Adipose tissue (tissue), 3 donors: ENCODE results near the gene LPIN1. TPM values are rescaled to one million over a fixed set of nuclear protein-coding genes. Genes with fewer than 3 reads are reported as not detected.
"Not testable (repeated sequence)": the region's sequence is repeated elsewhere in the genome, so short reads cannot be mapped to it uniquely, and the experiment has no call there.

ENCODE experiments used
- H3K27ac ChIP-seq: one replicate; pipeline ENCODE4 v1.5.1; 2013; ENCODE audit warnings: low read depth, low read length
- WGBS, 3 donors: extraction: QIAGEN DNeasy Blood & Tissue Kit; methylation state at CpG; one replicate each; pipeline ENCODE4 v1.1.7; 2013; 5-methylcytosine and 5-hydroxymethylcytosine counted together
- polyA plus RNA-seq, 3 donors: library from polyadenylated mRNA; stranded (reverse); fragments of 200-250 nt; gene quantifications; one replicate each; pipeline ENCODE4 v1.2.3, GENCODE V29; 2013
- donor health status: healthy with polysubstance abuse.
- donor health status: Bipolar disorder and iron deficiency.
- donor health status: healthy.

The LPIN1 gene
- polyA plus RNA-seq, 3 donors, result 16.7 to 50.6 (median 38.1) TPM

- no peak overlapping the region for H3K27ac ChIP-seq
- 72 to 80% (median 77%) methylated on average over 8 of the region's 8 CpGs for WGBS, 3 donors
Measured at GRCh38 chr2:11711751-11712150, 34.7 kb upstream of the LPIN1 start.

- WGBS, 3 donors, result 94 to 100% (median 96%) methylated on average over 2 of the region's 2 CpGs
Measured at GRCh38 chr2:11712866-11713265, 33.6 kb upstream of the LPIN1 start.

GRCh38 chr2:11713815-11714214, 32.6 kb upstream of the LPIN1 start:
- H3K27ac ChIP-seq, result no peak overlapping the region
- WGBS, 3 donors, result 83 to 97% (median 89%) methylated on average over 7 of the region's 7 CpGs

More at GRCh38 chr2:11712866-11713265, 33.6 kb upstream of the LPIN1 start:
- H3K27ac ChIP-seq, result no peak overlapping the region

- H3K27ac ChIP-seq, result no peak overlapping the region
- WGBS, 3 donors, result 87 to 90% (median 87%) methylated on average over 12 of the region's 12 CpGs
Measured at GRCh38 chr2:11715987-11716652, 30.3 kb upstream of the LPIN1 start.

GRCh38 chr2:11716689-11717321, 29.6 kb upstream of the LPIN1 start:
- WGBS, 3 donors, result 59 to 80% (median 71%) methylated on average over 8 of the region's 8 CpGs
- H3K27ac ChIP-seq, result no peak overlapping the region

GRCh38 chr2:11717623-11718022, 28.8 kb upstream of the LPIN1 start:
- WGBS, 3 donors, result 50 to 82% (median 82%) methylated on average over 1 of the region's 1 CpG

GRCh38 chr2:11718606-11719005, 27.8 kb upstream of the LPIN1 start:
- 69 to 84% (median 78%) methylated on average over 5 of the region's 5 CpGs for WGBS, 3 donors

More at GRCh38 chr2:11717623-11718022, 28.8 kb upstream of the LPIN1 start:
- H3K27ac ChIP-seq, result no peak overlapping the region

GRCh38 chr2:11719230-11719977, 27.0 kb upstream of the LPIN1 start:
- WGBS, 3 donors, result 45 to 55% (median 54%) methylated on average over 6 of the region's 6 CpGs
- no peak overlapping the region for H3K27ac ChIP-seq

More at GRCh38 chr2:11718606-11719005, 27.8 kb upstream of the LPIN1 start:
- no peak overlapping the region for H3K27ac ChIP-seq

GRCh38 chr2:11720752-11721151, 25.7 kb upstream of the LPIN1 start:
- WGBS, 3 donors, result 73 to 81% (median 81%) methylated on average over 7 of the region's 7 CpGs

GRCh38 chr2:11722292-11723060, 24.0 kb upstream of the LPIN1 start:
- no peak overlapping the region for H3K27ac ChIP-seq
- 67 to 84% (median 81%) methylated on average over 3 of the region's 3 CpGs for WGBS, 3 donors

More at GRCh38 chr2:11720752-11721151, 25.7 kb upstream of the LPIN1 start:
- H3K27ac ChIP-seq, result no peak overlapping the region

- H3K27ac ChIP-seq, result no peak overlapping the region
Measured at GRCh38 chr2:11723061-11723371, 23.4 kb upstream of the LPIN1 start.

GRCh38 chr2:11724151-11724550, 22.3 kb upstream of the LPIN1 start:
- no peak overlapping the region for H3K27ac ChIP-seq
- WGBS, 3 donors, result 88 to 95% (median 89%) methylated on average over 7 of the region's 7 CpGs

GRCh38 chr2:11726384-11726783, 20.0 kb upstream of the LPIN1 start:
- no peak overlapping the region for H3K27ac ChIP-seq
- 51 to 59% (median 56%) methylated on average over 7 of the region's 7 CpGs for WGBS, 3 donors

- 60 to 95% (median 67%) methylated on average over 2 of the region's 2 CpGs for WGBS, 3 donors
- no peak overlapping the region for H3K27ac ChIP-seq
Measured at GRCh38 chr2:11729362-11730212, 16.8 kb upstream of the LPIN1 start.

GRCh38 chr2:11731214-11731984, 15.0 kb upstream of the LPIN1 start:
- not testable (repeated sequence) for H3K27ac ChIP-seq
- 69 to 83% (median 79%) methylated on average over 4 of the region's 4 CpGs for WGBS, 3 donors

- no peak overlapping the region for H3K27ac ChIP-seq
- WGBS, 3 donors, result 74 to 87% (median 85%) methylated on average over 2 of the region's 2 CpGs
Measured at GRCh38 chr2:11732587-11732986, 13.8 kb upstream of the LPIN1 start.

- 96 to 100% (median 100%) methylated on average over 2 of the region's 2 CpGs for WGBS, 3 donors
Measured at GRCh38 chr2:11737852-11738251, 8.6 kb upstream of the LPIN1 start.

More at GRCh38 chr2:11737852-11738251, 8.6 kb upstream of the LPIN1 start:
- not testable (repeated sequence) for H3K27ac ChIP-seq
